SK-N-SH treated with all-trans-retinoic acid at 6 μM for 48 hours (cell line): Measurements from ENCODE around the gene ALS2CL.

Source experiments
- ARNTL ChIP-seq: fragments of 450-650 bp; formaldehyde crosslinking; IDR thresholded peaks from 2 replicates; pipeline ENCODE4 v1.5.0; 2020; ENCODE audit warnings: low read depth, mild to moderate bottlenecking, moderate library complexity, borderline replicate concordance
- CSDC2 ChIP-seq: fragments of 250-450 bp; sonication (Bioruptor Pico); IDR thresholded peaks from 2 replicates; pipeline ENCODE4 v1.5.0; 2020; ENCODE audit warnings: mild to moderate bottlenecking, moderate library complexity
- CSRNP3 ChIP-seq: fragments of 250-450 bp; sonication (Bioruptor Pico); IDR thresholded peaks from 2 replicates; pipeline ENCODE4 v1.5.1; 2021; ENCODE audit warnings: mild to moderate bottlenecking, moderate library complexity
- PATZ1 ChIP-seq: fragments of 250-450 bp; sonication (Bioruptor Pico); IDR thresholded peaks from 2 replicates; pipeline ENCODE4 v1.8.0; 2020; ENCODE audit warnings: mild to moderate bottlenecking, moderate library complexity, borderline replicate concordance
- POU6F1 ChIP-seq: fragments of 250-450 bp; sonication (Bioruptor Pico); IDR thresholded peaks from 2 replicates; pipeline ENCODE4 v1.8.0; 2021; ENCODE audit warnings: low read depth, mild to moderate bottlenecking, moderate library complexity, borderline replicate concordance
- ZNF70 ChIP-seq: fragments of 450-650 bp; formaldehyde crosslinking; IDR thresholded peaks from 2 replicates; pipeline ENCODE4 v1.5.0; 2020; ENCODE audit warnings: mild to moderate bottlenecking, moderate library complexity

GRCh38 chr3:46713898-46714552 lies 20.5 kb upstream of the ALS2CL start:
- TF ChIP-seq CSDC2 (CRISPR knock-in tag) (no peak), ZNF70 (CRISPR knock-in tag) (no peak), PATZ1 (no peak), POU6F1 (CRISPR knock-in tag) (no peak), CSRNP3 (no peak), ARNTL (CRISPR knock-in tag) (no peak)
